Spleen (tissue), 11 donors: ENCODE data around the gene UGT1A10. TPM values are rescaled to one million over a fixed set of nuclear protein-coding genes. Genes with fewer than 3 reads are reported as not detected.

ENCODE experiments used
- DNase-seq: peaks from one replicate; pipeline ENCODE4 v3.0.0-alpha.2; 2020
- H3K27ac ChIP-seq, 8 donors: fragments of 200-600 bp; sonication (generic) in 7 of 8; 1 replicate in 4 of 8; 2 replicates in 4 of 8; pipeline versions ENCODE4 v1.5.0 to v1.8.0; 2016 to 2021; ENCODE audit warnings: inconsistent platforms in 4 of 8, mild to moderate bottlenecking in 4 of 8, moderate library complexity in 1 of 8
- H3K27me3 ChIP-seq, 7 donors: fragments of 200-600 bp; sonication (generic) in 6 of 7; replicated peaks in 1 of 7; 1 replicate in 4 of 7; 2 replicates in 3 of 7; pipeline versions ENCODE4 v1.5.0 to v1.8.0; 2016 to 2021; ENCODE audit warnings: inconsistent platforms in 3 of 7, mild to moderate bottlenecking in 1 of 7
- H3K36me3 ChIP-seq, 6 donors: fragments of 200-600 bp; sonication (generic) in 5 of 6; 1 replicate in 4 of 6; 2 replicates in 2 of 6; pipeline versions ENCODE4 v1.5.0 to v1.8.0; 2016 to 2021; ENCODE audit warnings: inconsistent platforms in 2 of 6
- H3K4me1 ChIP-seq, 6 donors: fragments of 200-600 bp; sonication (generic) in 5 of 6; 1 replicate in 3 of 6; 2 replicates in 3 of 6; pipeline versions ENCODE4 v1.5.0 to v1.8.0; 2016 to 2021; ENCODE audit warnings: inconsistent platforms in 3 of 6
- H3K4me3 ChIP-seq, 8 donors: fragments of 200-600 bp; sonication (generic) in 7 of 8; 1 replicate in 4 of 8; 2 replicates in 4 of 8; pipeline versions ENCODE4 v1.5.0 to v1.8.0; 2016 to 2021; ENCODE audit warnings: inconsistent platforms in 4 of 8, mild to moderate bottlenecking in 4 of 8, moderate library complexity in 2 of 8
- H3K9me3 ChIP-seq, 8 donors: fragments of 200-600 bp; sonication (generic) in 7 of 8; 1 replicate in 4 of 8; 2 replicates in 4 of 8; pipeline versions ENCODE4 v1.5.0 to v1.8.0; 2016 to 2021; ENCODE audit warnings: inconsistent platforms in 4 of 8
- POLR2A ChIP-seq, 3 donors: fragments of 450-650 bp; IDR thresholded peaks; one replicate each; pipeline ENCODE4 v1.5.1; 2017; ENCODE audit warnings: antibody characterized with exemption in 3 of 3, mild to moderate bottlenecking in 1 of 3
- POLR2AphosphoS5 ChIP-seq, 3 donors: sonication (generic); formaldehyde crosslinking; IDR thresholded peaks; one replicate each; pipeline ENCODE4 v1.5.1; 2017; ENCODE audit warnings: antibody characterized with exemption in 3 of 3
- WGBS, 5 donors: extraction: QIAGEN DNeasy Blood & Tissue Kit in 3 of 5; methylation state at CpG; one replicate each; pipeline versions ENCODE4 v1.1.5 to v1.1.7; 2013 to 2018; 5-methylcytosine and 5-hydroxymethylcytosine counted together
- intact Hi-C: fragments of 100-400 bp; cut with DNase I; formaldehyde crosslinking; loops from one replicate; pipeline ENCODE4 v1.15.0; 2023; ENCODE audit warnings: low total_unique reads
- polyA plus RNA-seq, 3 donors: library from polyadenylated mRNA; stranded (reverse); fragments of 200-250 nt; gene quantifications; one replicate each; pipeline ENCODE4 v1.2.1, GENCODE V29; 2013
- total RNA-seq, 7 donors: library from RNA; depleted of rRNA in 3 of 7; stranded (reverse); fragments of >200 nt in 3 of 7; fragmentation: NEBNext Ultra II Directional in 4 of 7; extraction: Animal tissue kit (Norgen Biotek cat#: 25700) in 4 of 7; gene quantifications; one replicate each; pipeline versions ENCODE4 v1.1.0 to v1.2.1, GENCODE V29; 2016 to 2021
- TF ChIP-seq, protein P1 (sequence below), 11 experiments: fragments of 200-600 bp in 7 of 11; fragments of 450-650 bp in 4 of 11; sonication (generic) in 4 of 11; IDR thresholded peaks in 8 of 11; conservative IDR thresholded peaks in 3 of 11; 1 replicate in 7 of 11; 2 replicates in 4 of 11; pipeline versions ENCODE4 v1.4.0 to v1.8.0; 2016 to 2021; ENCODE audit warnings: antibody characterized with exemption in 11 of 11, inconsistent platforms in 4 of 11, mild to moderate bottlenecking in 1 of 11
- donor health status: healthy with polysubstance abuse.
- donor health status: DM: no; HTN: no; CAD: no; lungs with moderate emphysema.
- donor health status: DM: no; HTN: no; CAD: no.
- donor health status: Bipolar disorder and iron deficiency.
- donor health status: healthy.
- donor health status: DM: no; HTN: no; CAD: no.
- donor health status: DM: yes; HTN: yes; CAD: no.

UGT1A10 gene
- total and polyA plus RNA-seq, 10 donors = 0.03 TPM; not detected in 9

DNA sequence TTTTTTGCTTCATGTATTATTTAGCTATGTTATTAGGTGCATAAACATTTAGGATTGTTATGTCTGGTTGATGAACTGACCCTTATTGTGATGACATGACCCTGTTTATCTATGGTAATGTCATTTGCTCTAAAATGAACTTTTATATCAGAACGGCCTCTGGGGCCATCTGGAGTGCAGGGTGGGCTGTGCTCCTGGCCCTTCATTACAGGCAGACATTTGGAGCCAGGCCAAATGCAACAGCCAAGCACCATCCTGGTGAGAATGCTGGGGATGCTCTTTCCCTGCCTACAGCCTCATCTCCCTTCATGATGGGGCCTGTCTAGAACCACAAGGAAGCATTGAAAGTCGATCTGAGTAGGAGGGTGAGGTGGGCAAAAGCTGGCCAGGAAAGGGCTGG lies 180.1 kb downstream of the UGT1A10 start:
- Histone ChIP-seq H3K4me1 (no peaks in the 10 kb centered on the region), H3K27ac (no peak overlapping the region), H3K27me3 (peaks cover 0 to 20% (median 0%) of the 10 kb centered on the region in 7 donors), H3K4me3 (no peak overlapping the region), H3K9me3 (peaks cover 0 to 4% (median 0%) of the 10 kb centered on the region in 8 donors), H3K36me3 (no peaks in the 10 kb centered on the region)
- intact Hi-C loops = no loop called here
- TF ChIP-seq POLR2AphosphoS5 (IDR thresholded peaks at IDR 0.05) (no peak), POLR2A (IDR thresholded peaks at IDR 0.05) (no peak)
- TF ChIP-seq, protein P1, sequence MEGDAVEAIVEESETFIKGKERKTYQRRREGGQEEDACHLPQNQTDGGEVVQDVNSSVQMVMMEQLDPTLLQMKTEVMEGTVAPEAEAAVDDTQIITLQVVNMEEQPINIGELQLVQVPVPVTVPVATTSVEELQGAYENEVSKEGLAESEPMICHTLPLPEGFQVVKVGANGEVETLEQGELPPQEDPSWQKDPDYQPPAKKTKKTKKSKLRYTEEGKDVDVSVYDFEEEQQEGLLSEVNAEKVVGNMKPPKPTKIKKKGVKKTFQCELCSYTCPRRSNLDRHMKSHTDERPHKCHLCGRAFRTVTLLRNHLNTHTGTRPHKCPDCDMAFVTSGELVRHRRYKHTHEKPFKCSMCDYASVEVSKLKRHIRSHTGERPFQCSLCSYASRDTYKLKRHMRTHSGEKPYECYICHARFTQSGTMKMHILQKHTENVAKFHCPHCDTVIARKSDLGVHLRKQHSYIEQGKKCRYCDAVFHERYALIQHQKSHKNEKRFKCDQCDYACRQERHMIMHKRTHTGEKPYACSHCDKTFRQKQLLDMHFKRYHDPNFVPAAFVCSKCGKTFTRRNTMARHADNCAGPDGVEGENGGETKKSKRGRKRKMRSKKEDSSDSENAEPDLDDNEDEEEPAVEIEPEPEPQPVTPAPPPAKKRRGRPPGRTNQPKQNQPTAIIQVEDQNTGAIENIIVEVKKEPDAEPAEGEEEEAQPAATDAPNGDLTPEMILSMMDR (IDR thresholded peaks at IDR 0.05 in 8 of 11, conservative IDR thresholded peaks at IDR 0.05 in 3 of 11) = no peak
- peak; percentile 22 for DNase-seq
- WGBS, 5 donors = 54 to 75% (median 68%) methylated on average over 2 of the region's 2 CpGs

DNA sequence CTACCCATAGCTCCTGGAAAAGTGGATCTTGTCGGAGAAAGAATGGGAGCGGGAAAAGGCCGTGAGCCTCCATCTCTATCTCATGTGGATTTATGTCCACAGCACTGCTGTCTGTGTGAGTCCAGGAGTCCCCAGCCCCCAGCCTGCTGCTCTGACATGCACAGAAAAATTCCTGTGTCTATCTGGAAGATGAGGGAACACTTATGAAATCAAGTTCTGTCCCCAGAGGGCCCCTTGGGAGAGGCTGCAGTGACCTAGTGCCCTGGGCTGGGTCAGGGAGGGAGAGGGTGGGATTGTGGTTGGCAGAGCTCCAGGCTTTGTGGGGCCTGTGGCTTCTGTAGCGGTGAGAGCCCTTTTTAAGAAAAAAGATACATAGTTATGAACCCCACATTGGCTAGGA lies 180.5 kb downstream of the UGT1A10 start:
- Histone ChIP-seq H3K4me1 (no peaks in the 10 kb centered on the region), H3K27ac (no peak overlapping the region), H3K27me3 (peaks cover 0 to 15% (median 0%) of the 10 kb centered on the region in 7 donors), H3K36me3 (no peaks in the 10 kb centered on the region), H3K4me3 (no peak overlapping the region), H3K9me3 (peaks cover 0 to 4% (median 0%) of the 10 kb centered on the region in 8 donors)
- DNase-seq = peak; percentile 46
- TF ChIP-seq POLR2A (IDR thresholded peaks at IDR 0.05) = no peak
- 75 to 81% (median 78%) methylated on average over 4 of the region's 4 CpGs for WGBS, 5 donors
- intact Hi-C loops = no loop called here

DNA sequence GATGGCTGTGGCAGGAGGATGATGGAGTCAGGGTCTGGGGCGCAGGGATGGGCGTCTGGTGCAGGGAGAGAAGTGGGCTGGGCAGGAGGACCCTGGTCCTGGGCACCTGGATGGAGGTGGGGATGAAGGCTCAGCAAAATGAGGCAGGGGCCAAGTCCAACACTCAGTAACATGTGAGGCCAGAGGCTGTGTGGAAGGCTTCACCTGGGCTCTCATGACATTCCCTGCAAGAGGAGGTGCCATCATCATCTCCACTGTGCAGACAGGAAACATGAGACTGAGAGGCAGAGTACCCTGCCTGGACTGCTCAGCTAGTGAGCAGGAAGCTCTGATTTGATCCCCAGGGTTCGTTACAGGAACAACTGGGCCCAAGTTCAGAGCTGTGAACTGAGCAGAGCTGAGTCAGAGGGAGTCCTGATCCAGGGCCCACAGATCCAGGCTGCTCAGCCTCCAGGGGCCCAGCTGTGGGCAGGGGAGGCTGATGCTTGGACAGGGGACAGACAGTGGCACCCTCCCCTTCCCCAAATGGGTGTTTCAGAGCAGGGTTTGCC lies 181.2 kb downstream of the UGT1A10 start:
- intact Hi-C loops = no loop called here
- Histone ChIP-seq H3K9me3 (peaks cover 0 to 4% (median 0%) of the 10 kb centered on the region in 8 donors), H3K36me3 (no peaks in the 10 kb centered on the region), H3K4me1 (no peaks in the 10 kb centered on the region), H3K27me3 (peaks cover 0 to 13% (median 0%) of the 10 kb centered on the region in 7 donors), H3K4me3 (no peak overlapping the region), H3K27ac (no peak overlapping the region)
- peak; percentile 49 for DNase-seq
- WGBS, 5 donors = 63 to 80% (median 74%) methylated on average over 3 of the region's 3 CpGs
- TF ChIP-seq, protein P1 (IDR thresholded peaks at IDR 0.05 in 8 of 11, conservative IDR thresholded peaks at IDR 0.05 in 3 of 11) = no peak
- TF ChIP-seq POLR2AphosphoS5 (IDR thresholded peaks at IDR 0.05) (no peak), POLR2A (IDR thresholded peaks at IDR 0.05) (no peak)

DNA sequence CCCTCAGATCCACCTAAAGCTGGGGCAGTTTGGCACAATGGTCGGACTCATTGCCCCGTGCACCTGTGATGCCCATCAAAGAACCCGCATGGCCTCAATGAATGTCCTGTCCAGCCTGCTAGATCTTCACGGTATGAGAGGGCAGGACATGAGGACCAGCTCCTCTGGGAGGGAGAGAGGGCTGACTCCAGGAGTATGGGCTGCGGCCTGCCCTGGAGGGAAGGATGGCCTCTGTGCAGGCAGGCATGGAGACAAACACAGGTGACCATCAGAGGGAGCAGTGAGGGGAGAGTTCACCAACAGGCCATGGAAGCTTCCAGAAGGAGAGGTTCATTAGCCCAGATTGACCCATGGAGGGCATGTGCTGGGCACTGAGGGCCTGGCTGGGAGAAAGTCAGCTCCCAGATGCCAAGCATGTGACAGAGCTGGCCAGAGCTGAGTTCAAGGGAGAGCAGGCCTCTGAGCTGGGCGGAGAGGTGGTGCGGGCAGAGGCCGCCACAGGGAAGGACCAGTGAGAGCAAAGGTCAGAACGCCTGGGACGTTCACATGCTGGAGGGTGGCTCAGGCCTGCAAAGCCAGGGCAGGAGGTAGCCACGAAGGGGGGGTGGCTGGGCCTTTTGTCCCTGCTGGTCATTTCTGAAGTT lies 181.9 kb downstream of the UGT1A10 start:
- peaks cover 0 to 4% (median 0%) of the 10 kb centered on the region in 8 donors for H3K9me3 ChIP-seq
- TF ChIP-seq POLR2AphosphoS5 (IDR thresholded peaks at IDR 0.05) = no peak
- H3K4me1 ChIP-seq = no peaks in the 10 kb centered on the region
- intact Hi-C loops = no loop called here
- H3K27ac ChIP-seq = no peak overlapping the region
- DNase-seq = peak; percentile 59
- H3K27me3 ChIP-seq = peaks cover 0 to 13% (median 0%) of the 10 kb centered on the region in 7 donors
- 86 to 93% (median 91%) methylated on average over 7 to 11 of the region's 11 CpGs for WGBS, 5 donors
- H3K4me3 ChIP-seq = no peak overlapping the region
- no peaks in the 10 kb centered on the region for H3K36me3 ChIP-seq
